SK-N-SH (cell line): ENCODE data around the gene TCF3. TPM values are rescaled to one million over a fixed set of nuclear protein-coding genes. Genes with fewer than 3 reads are reported as not detected.
A peak's percentile ranks its signal among the peaks of the same experiment; 100 is the strongest.

Source experiments
- CTCF ChIA-PET: fragments of 300-600, 350-600 bp; formaldehyde crosslinking; extraction: SDS; loops from one replicate; lab custom pipeline; 2021; lab: Yijun Ruan, JAX
- POLR2A ChIA-PET: fragments of 350-600 bp; sonication (Branson Sonifier 250); formaldehyde crosslinking; extraction: SDS; loops from one replicate; lab custom pipeline; 2020; ENCODE audit warnings: antibody characterized with exemption, inconsistent platforms; lab: Yijun Ruan, JAX
- DNase-seq: peaks from one replicate; pipeline ENCODE4 v3.0.0; 2012
- H2AFZ ChIP-seq: fragments of 200-600 bp; sonication (generic); 2 replicates; pipeline ENCODE4 v1.8.1; 2016; ENCODE audit warnings: antibody characterized with exemption, mild to moderate bottlenecking, low read depth
- H3F3A ChIP-seq: fragments of 200-600 bp; sonication (generic); replicated peaks from 2 replicates; pipeline ENCODE3; 2016; ENCODE audit warnings: antibody characterized with exemption, mild to moderate bottlenecking; ENCODE audit not compliant: insufficient read depth
- H3K27ac ChIP-seq, 2 experiments: fragments of 200-500 bp in 1 of 2; fragments of 200-600 bp in 1 of 2; sonication (Bioruptor generic) in 1 of 2; sonication (generic), shearing (Covaris generic) in 1 of 2; 2 replicates each; pipeline versions ENCODE4 v1.5.1 to v1.6.1; 2014 to 2016; ENCODE audit warnings: low read depth in 2 of 2, inconsistent platforms in 1 of 2, low read length in 1 of 2, mild to moderate bottlenecking in 1 of 2, mixed read lengths in 1 of 2
- H3K27me3 ChIP-seq: fragments of 200-600 bp; sonication (generic), shearing (Covaris generic); 2 replicates; pipeline ENCODE4 v1.6.1; 2016; ENCODE audit warnings: mixed run types; ENCODE audit not compliant: insufficient read depth
- H3K36me3 ChIP-seq, 2 experiments: fragments of 200-500 bp in 1 of 2; fragments of 200-600 bp in 1 of 2; sonication (Bioruptor generic) in 1 of 2; sonication (generic) in 1 of 2; replicated peaks in 1 of 2; 2 replicates each; pipeline versions ENCODE3 to v1.5.1; 2014 to 2016; ENCODE audit warnings: low read length in 1 of 2, mild to moderate bottlenecking in 1 of 2; ENCODE audit not compliant: insufficient read depth in 2 of 2, control insufficient read depth in 1 of 2
- H3K4me1 ChIP-seq, 2 experiments: fragments of 200-500 bp in 1 of 2; fragments of 200-600 bp in 1 of 2; sonication (Bioruptor generic) in 1 of 2; sonication (generic), shearing (Covaris generic) in 1 of 2; 2 replicates each; pipeline versions ENCODE4 v1.5.1 to v1.6.1; 2014 to 2016; ENCODE audit warnings: low read depth in 1 of 2, low read length in 1 of 2, mixed run types in 1 of 2; ENCODE audit not compliant: insufficient read depth in 2 of 2, control insufficient read depth in 1 of 2
- H3K4me2 ChIP-seq: fragments of 200-600 bp; sonication (generic), shearing (Covaris generic); 2 replicates; pipeline ENCODE4 v1.6.1; 2017; ENCODE audit warnings: mixed run types
- H3K4me3 ChIP-seq, 2 experiments: fragments of 200-500 bp in 1 of 2; fragments of 200-600 bp in 1 of 2; sonication (Bioruptor generic) in 1 of 2; sonication (generic), shearing (Covaris generic) in 1 of 2; 2 replicates each; pipeline versions ENCODE4 v1.5.1 to v1.8.1; 2014 to 2016; ENCODE audit warnings: low read depth in 2 of 2, inconsistent platforms in 1 of 2, low read length in 1 of 2, mild to moderate bottlenecking in 1 of 2, mixed read lengths in 1 of 2, moderate library complexity in 1 of 2
- H3K79me2 ChIP-seq: fragments of 200-600 bp; sonication (generic); 2 replicates; pipeline ENCODE4 v1.8.1; 2017; ENCODE audit warnings: mild to moderate bottlenecking; ENCODE audit not compliant: insufficient read depth
- H3K9ac ChIP-seq: fragments of 200-600 bp; sonication (generic); 2 replicates; pipeline ENCODE4 v1.6.1; 2017; ENCODE audit warnings: mixed run types
- H3K9me2 ChIP-seq: fragments of 200-600 bp; sonication (generic); 2 replicates; pipeline ENCODE4 v1.6.1; 2017; ENCODE audit warnings: mixed run types
- H3K9me3 ChIP-seq: fragments of 200-600 bp; sonication (generic); 2 replicates; pipeline ENCODE4 v1.6.1; 2017; ENCODE audit warnings: mixed run types, mild to moderate bottlenecking, moderate library complexity
- H4K20me1 ChIP-seq: fragments of 200-600 bp; sonication (generic); 2 replicates; pipeline ENCODE4 v1.6.1; 2017; ENCODE audit warnings: mild to moderate bottlenecking, mixed run types; ENCODE audit not compliant: insufficient read depth
- CHD2 ChIP-seq: fragments of 150-350 bp; IDR thresholded peaks from 2 replicates; pipeline ENCODE4 v1.6.1; 2018; ENCODE audit warnings: low read length; ENCODE audit not compliant: partially characterized antibody
- CTCF ChIP-seq: fragments of 200-600 bp; sonication (generic); IDR thresholded peaks from 2 replicates; pipeline ENCODE4 v1.6.1; 2017; ENCODE audit warnings: antibody characterized with exemption, mild to moderate bottlenecking, moderate library complexity
- EP300 ChIP-seq, 2 experiments: IDR thresholded peaks; 2 replicates each; pipeline versions ENCODE4 v1.4.0 to v1.6.1; 2012; ENCODE audit warnings: borderline replicate concordance in 1 of 2, low read depth in 1 of 2, low read length in 1 of 2
- JUND ChIP-seq: IDR thresholded peaks from 2 replicates; pipeline ENCODE4 v1.4.0; 2012
- MEF2A ChIP-seq: IDR thresholded peaks from 2 replicates; pipeline ENCODE4 v1.4.0; 2012; ENCODE audit warnings: low read depth, borderline replicate concordance
- MXI1 ChIP-seq: IDR thresholded peaks from 2 replicates; pipeline ENCODE4 v1.6.1; 2012; ENCODE audit warnings: mild to moderate bottlenecking, low read depth, low read length, improper control_type of control experiment
- NFIC ChIP-seq: IDR thresholded peaks from 2 replicates; pipeline ENCODE4 v1.4.0; 2012; ENCODE audit warnings: borderline replicate concordance
- NRF1 ChIP-seq: IDR thresholded peaks from 2 replicates; pipeline ENCODE4 v1.6.1; 2012; ENCODE audit warnings: low read depth, mild to moderate bottlenecking, low read length
- RCOR1 ChIP-seq: fragments of 150-350 bp; IDR thresholded peaks from 2 replicates; pipeline ENCODE4 v1.6.1; 2017; ENCODE audit warnings: antibody characterized with exemption, low read length
- RXRA ChIP-seq: IDR thresholded peaks from 2 replicates; pipeline ENCODE4 v1.4.0; 2012; ENCODE audit warnings: low read depth, mild to moderate bottlenecking, borderline replicate concordance
- TAF1 ChIP-seq: IDR thresholded peaks from 2 replicates; pipeline ENCODE4 v1.6.1; 2012; ENCODE audit warnings: low read depth, mild to moderate bottlenecking, low read length, moderate library complexity, borderline replicate concordance
- YY1 ChIP-seq: IDR thresholded peaks from 2 replicates; pipeline ENCODE4 v1.4.0; 2012; ENCODE audit warnings: low read depth, mild to moderate bottlenecking
- ZBTB33 ChIP-seq: IDR thresholded peaks from 2 replicates; pipeline ENCODE4 v1.4.0; 2012; ENCODE audit warnings: low read depth, borderline replicate concordance
- WGBS: methylation state at CpG from one replicate; pipeline ENCODE4 v1.1.6; 2017; ENCODE audit warnings: low lambda C conversion rate; 5-methylcytosine and 5-hydroxymethylcytosine counted together
- polyA plus RNA-seq, 3 experiments: library from polyadenylated mRNA; depleted of rRNA; stranded (reverse); fragments of >200 nt; gene quantifications; 2 replicates each; pipeline ENCODE4 v1.2.3, GENCODE V29; 2012

The TCF3 gene
- polyA plus RNA-seq, 1 of the 3 experiments (the other 2 are of a cell fraction): 104 TPM

GRCh38 chr19:1620502-1620901, 31.9 kb downstream of the TCF3 start (continued):
- no peak for TF ChIP-seq TAF1

- H4K20me1 ChIP-seq: peaks cover 10% of the 10 kb centered on the region; the same call in 1 of the 2 replicates
- CTCF ChIA-PET: no interaction called here
Observed at GRCh38 chr19:1619703-1620102, 32.7 kb downstream of the TCF3 start.

More at GRCh38 chr19:1619703-1620102, 32.7 kb downstream of the TCF3 start:
- TF ChIP-seq YY1 (no peak), CTCF (no peak), ZBTB33 (no peak), JUND (no peak), EP300 (IDR thresholded peaks at IDR 0.05; ENCODE audit: borderline replicate concordance in 1 of 2, low read depth in 1 of 2, low read length in 1 of 2) (no peak), NFIC (no peak), MXI1 (no peak), RCOR1 (no peak), TAF1 (no peak), MEF2A (no peak), NRF1 (no peak), CHD2 (no peak), RXRA (no peak)
- Histone ChIP-seq H3K9me3 (no peaks in the 10 kb centered on the region), H3K4me1 (no peaks in the 10 kb centered on the region; a peak in 1 of 4 replicates), H3K36me3 (peaks cover 3 to 67% of the 10 kb centered on the region in 2 experiments), H3F3A (peaks cover 2% of the 10 kb centered on the region), H3K27me3 (no peaks in the 10 kb centered on the region), H3K4me2 (no peak overlapping the region), H3K9ac (no peak overlapping the region), H3K27ac (no peak overlapping the region), H3K4me3 (no peak overlapping the region), H3K9me2 (no peaks in the 10 kb centered on the region), H3K79me2 (0 out of 2 replicates have a peak, but pooled peaks cover 8% of the 10 kb centered on the region), H2AFZ (no peak overlapping the region)
- POLR2A ChIA-PET: no interaction called here
- 93% methylated on average over 15 of the region's 18 CpGs for WGBS
- peak; percentile 36 for DNase-seq
